ENCODE data around the gene PAQR3. TPM values are rescaled to one million over a fixed set of nuclear protein-coding genes. Genes with fewer than 3 reads are reported as not detected.

Gene PAQR3
- total RNA-seq, 2 donors from 2014 or later = 6.9 to 31.0 TPM

DNA sequence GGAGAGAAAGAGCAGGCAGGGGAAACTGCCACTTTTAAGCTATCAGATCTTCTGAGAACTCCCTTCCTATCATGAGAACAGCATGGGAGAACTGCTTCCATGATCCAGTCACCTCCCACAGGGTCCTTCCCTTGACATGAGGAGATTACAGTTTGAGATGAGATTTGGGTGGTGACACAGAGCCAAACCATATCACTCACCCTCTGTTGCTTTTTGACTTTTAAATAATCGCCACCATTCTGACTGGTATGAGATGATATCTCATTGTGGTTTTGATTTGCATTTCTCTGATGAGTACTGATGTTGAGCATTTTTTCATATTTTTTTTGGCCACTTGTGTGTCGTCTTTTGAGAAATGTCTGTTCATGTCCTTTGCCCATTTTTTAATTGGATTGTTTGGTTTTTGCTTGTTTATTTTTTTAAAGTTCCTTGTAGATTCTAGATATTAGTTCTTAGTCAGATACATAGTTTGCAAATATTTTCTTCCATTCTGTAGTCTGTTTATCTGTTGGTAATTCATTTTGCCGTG, 6.5 kb upstream of the PAQR3 start:
- intact Hi-C loops (cut with DNase I) = no loop called here
- WGBS = 85% methylated on average over 3 of the region's 3 CpGs
- no peak for TF ChIP-seq CTCF (IDR thresholded peaks at IDR 0.05)
- TF ChIP-seq POLR2A (IDR thresholded peaks at IDR 0.05) = no peak
- TF ChIP-seq POLR2AphosphoS5 (IDR thresholded peaks at IDR 0.05) = no peak
- H3K27ac ChIP-seq = no peak overlapping the region
- no peak overlapping the region for H3K4me3 ChIP-seq
- H3K9me3 ChIP-seq = no peaks in the 10 kb centered on the region
- no peaks in the 10 kb centered on the region for H3K4me1 ChIP-seq (replicated peaks)
- no peaks in the 10 kb centered on the region for H3K27me3 ChIP-seq (replicated peaks; ENCODE audit: insufficient read depth)
- no peaks in the 10 kb centered on the region for H3K36me3 ChIP-seq
- no peak for DNase-seq (ENCODE audit: low spot score)

GRCh38 chr4:78944381-78944780, 5.1 kb upstream of the PAQR3 start:
- intact Hi-C loops (cut with DNase I) = no loop called here
- Histone ChIP-seq H3K27me3 (replicated peaks; ENCODE audit: insufficient read depth) (no peaks in the 10 kb centered on the region), H3K4me1 (replicated peaks) (no peaks in the 10 kb centered on the region), H3K36me3 (no peaks in the 10 kb centered on the region), H3K4me3 (no peak overlapping the region), H3K9me3 (no peaks in the 10 kb centered on the region), H3K27ac (no peak overlapping the region)
- 55% methylated on average over 1 of the region's 1 CpG for WGBS
- DNase-seq (ENCODE audit: low spot score) = no peak
- TF ChIP-seq POLR2A (IDR thresholded peaks at IDR 0.05) = no peak
- TF ChIP-seq CTCF (IDR thresholded peaks at IDR 0.05) = no peak
- TF ChIP-seq POLR2AphosphoS5 (IDR thresholded peaks at IDR 0.05) = no peak

DNA sequence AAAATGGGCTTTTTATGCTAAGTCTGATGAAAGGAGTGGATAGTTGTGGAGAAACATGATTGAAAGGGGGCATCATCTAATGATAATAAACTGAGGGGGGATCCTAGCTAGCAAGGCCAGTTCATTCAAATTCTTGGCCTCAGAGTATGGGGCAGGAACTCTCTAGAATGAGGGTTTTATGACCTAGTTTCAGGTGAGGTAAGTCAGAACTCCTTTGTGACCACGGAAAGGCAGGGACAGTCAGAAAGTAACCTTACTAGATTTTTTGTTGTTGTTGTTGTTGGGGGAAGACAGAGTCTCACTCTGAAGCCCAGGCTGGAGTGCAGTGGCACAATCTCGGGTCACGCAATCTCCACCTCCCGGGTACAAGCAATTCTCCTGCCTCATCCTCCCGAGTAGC, 1.5 kb upstream of the PAQR3 start:
- no peak for DNase-seq (ENCODE audit: low spot score)
- TF ChIP-seq POLR2AphosphoS5 (IDR thresholded peaks at IDR 0.05) (no peak), CTCF (IDR thresholded peaks at IDR 0.05) (no peak), POLR2A (IDR thresholded peaks at IDR 0.05) (no peak)
- Histone ChIP-seq H3K4me3 (no peak overlapping the region), H3K4me1 (replicated peaks) (no peaks in the 10 kb centered on the region), H3K9me3 (no peaks in the 10 kb centered on the region), H3K27me3 (replicated peaks; ENCODE audit: insufficient read depth) (no peaks in the 10 kb centered on the region), H3K27ac (no peak overlapping the region), H3K36me3 (no peaks in the 10 kb centered on the region)
- 95% methylated on average over 5 of the region's 5 CpGs for WGBS
- intact Hi-C loops (cut with DNase I) = no loop called here

DNA sequence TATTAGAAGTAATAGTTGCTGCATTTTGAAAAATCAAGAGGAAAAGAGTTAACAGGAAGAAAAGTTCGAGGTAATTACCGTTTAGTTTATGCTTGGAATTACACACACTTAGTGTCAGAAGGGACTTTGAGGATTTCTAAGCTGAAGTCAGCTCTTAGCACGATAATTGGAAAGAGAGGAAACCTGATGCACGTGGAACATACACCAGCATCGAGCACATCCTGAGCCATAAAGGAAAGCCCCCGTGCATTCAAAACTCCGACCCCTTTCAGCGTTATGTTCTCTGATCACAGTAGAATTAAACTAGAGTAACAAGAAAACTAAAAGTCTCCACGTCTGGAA, 400 bp upstream of the PAQR3 start:
- no peaks in the 10 kb centered on the region for H3K9me3 ChIP-seq
- H3K4me3 ChIP-seq = peak overlapping the region; percentile 76 to 86
- intact Hi-C loops (cut with DNase I) = no loop called here
- TF ChIP-seq CTCF (IDR thresholded peaks at IDR 0.05) (no peak), POLR2A (IDR thresholded peaks at IDR 0.05) (no peak), POLR2AphosphoS5 (IDR thresholded peaks at IDR 0.05) (no peak)
- no peaks in the 10 kb centered on the region for H3K36me3 ChIP-seq
- no peaks in the 10 kb centered on the region for H3K27me3 ChIP-seq (replicated peaks; ENCODE audit: insufficient read depth)
- H3K27ac ChIP-seq = peak overlapping the region; percentile 73 to 78
- no peaks in the 10 kb centered on the region for H3K4me1 ChIP-seq (replicated peaks)
- DNase-seq (ENCODE audit: low spot score) = no peak
- WGBS = 1% methylated on average over 9 of the region's 9 CpGs

DNA sequence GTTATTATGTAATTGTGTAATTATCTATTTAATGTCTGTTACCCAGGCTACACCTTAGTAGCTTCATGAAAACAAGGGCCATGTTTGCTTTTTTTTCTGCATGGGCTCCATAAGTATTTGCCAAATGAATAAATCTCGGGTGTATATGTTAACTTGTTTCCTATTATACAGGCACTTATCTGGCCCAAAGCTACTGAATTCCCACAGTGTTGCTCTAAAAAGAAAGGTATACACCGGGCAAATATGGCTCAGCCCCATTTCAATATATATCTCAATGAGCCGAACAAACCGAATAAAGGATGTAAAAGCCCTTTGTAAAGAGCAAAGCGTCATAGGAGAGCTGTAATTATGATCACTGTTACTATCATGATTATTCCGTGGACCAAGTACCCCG, 767 bp downstream of the PAQR3 start:
- H3K4me1 ChIP-seq (replicated peaks) = no peaks in the 10 kb centered on the region
- H3K36me3 ChIP-seq = no peaks in the 10 kb centered on the region
- 0% methylated on average over 7 of the region's 7 CpGs for WGBS
- H3K9me3 ChIP-seq = no peaks in the 10 kb centered on the region
- TF ChIP-seq POLR2A (IDR thresholded peaks at IDR 0.05) (no peak), POLR2AphosphoS5 (IDR thresholded peaks at IDR 0.05) (no peak), CTCF (IDR thresholded peaks at IDR 0.05) (no peak)
- intact Hi-C loops (cut with DNase I) = no loop called here
- DNase-seq (ENCODE audit: low spot score) = no peak
- peak overlapping the region in 1 of 2 donors; percentile 78 for H3K27ac ChIP-seq
- no peaks in the 10 kb centered on the region for H3K27me3 ChIP-seq (replicated peaks; ENCODE audit: insufficient read depth)
- H3K4me3 ChIP-seq = peak overlapping the region; percentile 76 to 86

All from prostate gland (tissue), 2 donors.